Uterus (tissue), 4 donors: ENCODE results near the gene MBD2. TPM values are rescaled to one million over a fixed set of nuclear protein-coding genes. Genes with fewer than 3 reads are reported as not detected.

Source experiments
- DNase-seq, 2 donors: peaks; one replicate each; pipeline ENCODE4 v3.0.0-alpha.2; 2019 to 2020
- H3K27ac ChIP-seq, 2 donors: fragments of 200-600 bp; sonication (generic); 1 replicate in 1 of 2; 2 replicates in 1 of 2; pipeline ENCODE4 v1.5.1; 2016 to 2018
- H3K27me3 ChIP-seq, 2 donors: fragments of 200-600 bp; sonication (generic); one replicate each; pipeline ENCODE4 v1.5.1; 2018 to 2019; ENCODE audit warnings: control low read depth in 1 of 2
- H3K36me3 ChIP-seq, 2 donors: fragments of 200-600 bp; sonication (generic); one replicate each; pipeline ENCODE4 v1.5.1; 2019; ENCODE audit warnings: control low read depth in 1 of 2
- H3K4me1 ChIP-seq, 2 donors: fragments of 200-600 bp; sonication (generic); one replicate each; pipeline ENCODE4 v1.5.1; 2018 to 2019; ENCODE audit warnings: control low read depth in 1 of 2
- H3K4me3 ChIP-seq, 2 donors: fragments of 200-600 bp; sonication (generic); 1 replicate in 1 of 2; 2 replicates in 1 of 2; pipeline ENCODE4 v1.5.1; 2018 to 2019; ENCODE audit warnings: mild to moderate bottlenecking in 1 of 2
- H3K9me3 ChIP-seq, 2 donors: fragments of 200-600 bp; sonication (generic); one replicate each; pipeline ENCODE4 v1.5.1; 2019; ENCODE audit warnings: control low read depth in 1 of 2
- POLR2A ChIP-seq, 2 donors: fragments of 450-650 bp; IDR thresholded peaks; one replicate each; pipeline ENCODE4 v1.6.1; 2016; ENCODE audit warnings: antibody characterized with exemption in 2 of 2, mild to moderate bottlenecking in 1 of 2, moderate library complexity in 1 of 2
- intact Hi-C: fragments of 100-400 bp; cut with DNase I; formaldehyde crosslinking; loops from one replicate; pipeline ENCODE4 v1.15.1; 2023; ENCODE audit warnings: low total_unique reads
- total RNA-seq, 4 donors: library from RNA; depleted of rRNA in 3 of 4; stranded (reverse); fragments of >200 nt in 3 of 4; gene quantifications; one replicate each; pipeline versions ENCODE4 v1.1.0 to v1.2.4, GENCODE V29; 2014 to 2023
- TF ChIP-seq, protein P1 (sequence below), 4 experiments: fragments of 200-600 bp in 2 of 4; fragments of 450-650 bp in 2 of 4; sonication (generic) in 2 of 4; IDR thresholded peaks; one replicate each; pipeline ENCODE4 v1.5.1; 2016 to 2019; ENCODE audit warnings: antibody characterized with exemption in 4 of 4, mild to moderate bottlenecking in 2 of 4, moderate library complexity in 1 of 4
- donor health status: DM: yes; HTN: yes; CAD: no.

MBD2 gene
- total RNA-seq, 4 donors from 2014 or later = 10.8 to 76.9 (median 26.0) TPM

DNA sequence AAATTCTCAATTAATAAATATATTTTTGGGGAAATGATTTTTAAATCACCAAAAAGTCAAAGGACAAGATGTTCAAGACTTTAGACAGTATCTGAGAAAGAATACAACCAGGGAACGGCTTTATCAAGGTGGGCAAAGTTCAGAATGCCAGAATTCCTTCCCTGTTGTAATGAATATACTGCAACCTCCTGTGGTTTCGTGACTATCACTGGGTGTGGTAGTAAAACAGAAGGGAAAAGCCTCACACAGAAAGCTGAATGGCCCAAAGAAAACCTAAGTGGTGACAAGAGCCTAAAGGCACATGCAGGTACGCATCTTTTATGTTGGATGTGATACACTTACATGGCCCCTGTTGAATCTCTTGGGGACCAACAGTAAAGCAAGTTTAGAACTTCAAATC lies 37.1 kb downstream of the MBD2 start:
- intact Hi-C loops = no loop called here
- DNase-seq = no peak
- H3K27me3 ChIP-seq = no peaks in the 10 kb centered on the region
- H3K4me1 ChIP-seq = no peaks in the 10 kb centered on the region
- TF ChIP-seq POLR2A (IDR thresholded peaks at IDR 0.05) = no peak
- TF ChIP-seq, protein P1, sequence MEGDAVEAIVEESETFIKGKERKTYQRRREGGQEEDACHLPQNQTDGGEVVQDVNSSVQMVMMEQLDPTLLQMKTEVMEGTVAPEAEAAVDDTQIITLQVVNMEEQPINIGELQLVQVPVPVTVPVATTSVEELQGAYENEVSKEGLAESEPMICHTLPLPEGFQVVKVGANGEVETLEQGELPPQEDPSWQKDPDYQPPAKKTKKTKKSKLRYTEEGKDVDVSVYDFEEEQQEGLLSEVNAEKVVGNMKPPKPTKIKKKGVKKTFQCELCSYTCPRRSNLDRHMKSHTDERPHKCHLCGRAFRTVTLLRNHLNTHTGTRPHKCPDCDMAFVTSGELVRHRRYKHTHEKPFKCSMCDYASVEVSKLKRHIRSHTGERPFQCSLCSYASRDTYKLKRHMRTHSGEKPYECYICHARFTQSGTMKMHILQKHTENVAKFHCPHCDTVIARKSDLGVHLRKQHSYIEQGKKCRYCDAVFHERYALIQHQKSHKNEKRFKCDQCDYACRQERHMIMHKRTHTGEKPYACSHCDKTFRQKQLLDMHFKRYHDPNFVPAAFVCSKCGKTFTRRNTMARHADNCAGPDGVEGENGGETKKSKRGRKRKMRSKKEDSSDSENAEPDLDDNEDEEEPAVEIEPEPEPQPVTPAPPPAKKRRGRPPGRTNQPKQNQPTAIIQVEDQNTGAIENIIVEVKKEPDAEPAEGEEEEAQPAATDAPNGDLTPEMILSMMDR (IDR thresholded peaks at IDR 0.05) = no peak
- H3K9me3 ChIP-seq = no peaks in the 10 kb centered on the region
- no peak overlapping the region for H3K27ac ChIP-seq
- no peak overlapping the region for H3K4me3 ChIP-seq
- H3K36me3 ChIP-seq = no peaks in the 10 kb centered on the region

DNA sequence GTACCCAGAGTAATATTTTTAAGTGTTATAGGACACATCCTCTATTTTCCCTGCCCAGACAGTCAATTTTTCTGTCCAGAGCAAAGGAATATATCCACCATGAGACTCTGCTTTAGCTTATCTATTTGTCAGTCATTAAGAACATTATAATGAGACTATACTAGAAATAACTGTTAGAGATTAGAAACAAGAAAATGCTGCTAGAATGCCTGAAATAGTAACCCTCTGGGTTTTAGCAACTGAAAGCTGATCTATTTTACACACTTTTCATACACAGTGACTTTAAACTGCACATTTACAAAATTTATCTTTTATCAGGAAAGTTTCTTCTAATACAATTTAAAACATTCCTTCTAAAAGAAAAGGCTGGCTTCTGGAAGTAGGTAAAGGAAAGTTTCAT lies 39.6 kb downstream of the MBD2 start:
- DNase-seq = no peak
- intact Hi-C loops = no loop called here
- Histone ChIP-seq H3K27ac (no peak overlapping the region), H3K4me3 (no peak overlapping the region), H3K9me3 (no peaks in the 10 kb centered on the region), H3K4me1 (no peaks in the 10 kb centered on the region), H3K27me3 (no peaks in the 10 kb centered on the region), H3K36me3 (no peaks in the 10 kb centered on the region)
- TF ChIP-seq, protein P1 (IDR thresholded peaks at IDR 0.05) = no peak
- TF ChIP-seq POLR2A (IDR thresholded peaks at IDR 0.05) = no peak

DNA sequence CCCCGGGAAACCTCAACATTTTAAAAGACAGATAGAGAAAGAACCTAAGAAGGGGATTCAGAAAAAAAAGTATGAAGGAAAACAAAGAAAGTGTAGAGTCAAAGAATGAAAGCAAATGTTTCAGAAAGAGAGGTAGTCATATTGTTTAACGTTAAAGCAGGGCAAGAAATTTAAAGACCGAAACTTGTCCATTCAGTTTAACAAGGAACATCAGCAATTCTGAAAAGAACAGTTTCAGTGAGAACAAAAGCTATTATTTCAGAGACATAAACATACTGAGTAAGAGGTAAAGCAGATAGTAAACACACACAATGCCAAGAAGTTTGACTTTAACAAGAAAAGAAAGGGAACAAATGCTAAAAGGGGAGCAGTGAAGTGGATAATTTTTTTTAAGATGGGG lies 41.1 kb downstream of the MBD2 start:
- TF ChIP-seq, protein P1 (IDR thresholded peaks at IDR 0.05) = no peak
- TF ChIP-seq POLR2A (IDR thresholded peaks at IDR 0.05) = no peak
- H3K27me3 ChIP-seq = no peaks in the 10 kb centered on the region
- H3K4me1 ChIP-seq = no peaks in the 10 kb centered on the region
- H3K27ac ChIP-seq = no peak overlapping the region
- H3K9me3 ChIP-seq = no peaks in the 10 kb centered on the region
- intact Hi-C loops = no loop called here
- H3K4me3 ChIP-seq = no peak overlapping the region
- no peaks in the 10 kb centered on the region for H3K36me3 ChIP-seq
- no peak for DNase-seq

GRCh38 chr18:54181856-54182602 lies 42.4 kb downstream of the MBD2 start:
- intact Hi-C loops = no loop called here
- TF ChIP-seq, protein P1 (IDR thresholded peaks at IDR 0.05) = no peak
- TF ChIP-seq POLR2A (IDR thresholded peaks at IDR 0.05) = no peak
- Histone ChIP-seq H3K36me3 (no peaks in the 10 kb centered on the region), H3K27me3 (no peaks in the 10 kb centered on the region), H3K4me1 (no peaks in the 10 kb centered on the region), H3K4me3 (no peak overlapping the region), H3K27ac (no peak overlapping the region), H3K9me3 (no peaks in the 10 kb centered on the region)
- no peak for DNase-seq

DNA sequence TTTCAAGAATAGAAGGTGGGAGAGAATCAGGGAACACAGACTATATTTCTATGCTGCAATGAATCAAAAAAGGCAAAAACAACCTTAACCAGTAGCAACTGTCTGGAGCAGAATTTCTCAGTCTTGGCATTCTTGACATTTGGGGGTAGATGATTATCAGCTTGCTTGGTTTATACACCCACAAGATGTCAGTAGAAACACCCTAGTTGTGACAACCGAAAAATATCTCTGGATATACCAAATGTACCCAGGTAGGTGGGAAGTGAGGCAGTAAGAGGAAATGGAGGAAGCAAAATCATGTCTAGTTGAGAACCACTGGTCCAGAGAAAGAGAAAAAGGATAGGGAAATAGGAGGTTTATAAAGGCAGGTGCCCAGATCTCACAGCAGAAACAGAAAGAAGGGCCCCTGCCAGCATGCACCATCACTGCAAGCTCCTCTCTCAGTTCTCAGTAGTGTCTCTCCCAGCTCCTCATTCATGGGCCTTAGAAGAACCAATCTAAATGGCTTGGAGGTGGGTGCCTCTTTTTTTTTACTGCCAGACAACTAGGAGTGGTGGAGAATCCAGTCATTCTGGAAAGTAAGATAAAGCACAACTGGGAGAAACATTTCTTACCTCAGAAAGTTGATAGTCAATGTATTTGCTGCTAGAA lies 50.4 kb downstream of the MBD2 start:
- no peaks in the 10 kb centered on the region for H3K9me3 ChIP-seq
- TF ChIP-seq, protein P1 (IDR thresholded peaks at IDR 0.05) = no peak
- no peak for TF ChIP-seq POLR2A (IDR thresholded peaks at IDR 0.05)
- H3K36me3 ChIP-seq = no peaks in the 10 kb centered on the region
- no peaks in the 10 kb centered on the region for H3K4me1 ChIP-seq
- DNase-seq = no peak
- no peak overlapping the region for H3K27ac ChIP-seq
- H3K4me3 ChIP-seq = no peak overlapping the region
- intact Hi-C loops = no loop called here
- no peaks in the 10 kb centered on the region for H3K27me3 ChIP-seq
